ENCODE results near the gene COMMD1. TPM values are rescaled to one million over a fixed set of nuclear protein-coding genes. Genes with fewer than 3 reads are reported as not detected.
"Not testable (repeated sequence)": the region's sequence is repeated elsewhere in the genome, so short reads cannot be mapped to it uniquely, and the experiment has no call there.

Gene COMMD1
- total and polyA plus RNA-seq, 2 donors from 2014 or later: 38.5 to 99.4 TPM

- Histone ChIP-seq H3K9me3 (ENCODE audit: control insufficient read depth in 2 of 3, insufficient read depth in 1 of 3, low read length in 3 of 3) (no peaks in the 10 kb centered on the region), H3K27ac (ENCODE audit: low read depth in 2 of 2, low read length in 2 of 2) (no peak overlapping the region), H3K9ac (ENCODE audit: low read length in 3 of 3) (no peak overlapping the region), H3K36me3 (ENCODE audit: control insufficient read depth in 2 of 3, insufficient read depth in 3 of 3, low read length in 3 of 3) (no peaks in the 10 kb centered on the region), H3K4me3 (ENCODE audit: low read length in 3 of 3) (no peak overlapping the region), H3K27me3 (ENCODE audit: control insufficient read depth, insufficient read depth, low read length) (no peaks in the 10 kb centered on the region), H3K4me1 (ENCODE audit: control insufficient read depth in 2 of 3, insufficient read depth in 2 of 3, low read depth in 1 of 3, low read length in 3 of 3) (no peaks in the 10 kb centered on the region)
- DNase-seq (no peak), FAIRE-seq (no peak)
- no peak for TF ChIP-seq CTCF (IDR thresholded peaks at IDR 0.05; ENCODE audit: borderline replicate concordance, extremely low read depth, insufficient read depth)
- intact Hi-C loops (cut with DNase I): no loop called here
These were observed 133.7 kb downstream of the COMMD1 start for GRCh38 chr2:62038975-62039771.

GRCh38 chr2:62040926-62041325 is 135.5 kb downstream of the COMMD1 start:
- Histone ChIP-seq H3K9me3 (ENCODE audit: control insufficient read depth in 2 of 3, insufficient read depth in 1 of 3, low read length in 3 of 3) (peaks cover 0 to 4% (median 0%) of the 10 kb centered on the region in 3 donors), H3K27me3 (ENCODE audit: control insufficient read depth, insufficient read depth, low read length) (no peaks in the 10 kb centered on the region), H3K4me3 (ENCODE audit: low read length in 3 of 3) (no peak overlapping the region), H3K9ac (ENCODE audit: low read length in 3 of 3) (no peak overlapping the region), H3K4me1 (ENCODE audit: control insufficient read depth in 2 of 3, insufficient read depth in 2 of 3, low read depth in 1 of 3, low read length in 3 of 3) (no peaks in the 10 kb centered on the region), H3K36me3 (ENCODE audit: control insufficient read depth in 2 of 3, insufficient read depth in 3 of 3, low read length in 3 of 3) (no peaks in the 10 kb centered on the region), H3K27ac (ENCODE audit: low read depth in 2 of 2, low read length in 2 of 2) (no peak overlapping the region)
- intact Hi-C loops (cut with DNase I): no loop called here
- no peak for TF ChIP-seq CTCF (IDR thresholded peaks at IDR 0.05; ENCODE audit: borderline replicate concordance, extremely low read depth, insufficient read depth)
- FAIRE-seq (no peak), DNase-seq (no peak)

- H3K36me3 ChIP-seq (ENCODE audit: control insufficient read depth in 2 of 3, insufficient read depth in 3 of 3, low read length in 3 of 3); intact Hi-C loops (cut with DNase I); DNase-seq; FAIRE-seq; H3K4me1 ChIP-seq (ENCODE audit: control insufficient read depth in 2 of 3, insufficient read depth in 2 of 3, low read depth in 1 of 3, low read length in 3 of 3); H3K27ac ChIP-seq (ENCODE audit: low read depth in 2 of 2, low read length in 2 of 2); H3K9ac ChIP-seq (ENCODE audit: low read length in 3 of 3); H3K27me3 ChIP-seq (ENCODE audit: control insufficient read depth, insufficient read depth, low read length); H3K9me3 ChIP-seq (ENCODE audit: control insufficient read depth in 2 of 3, insufficient read depth in 1 of 3, low read length in 3 of 3); H3K4me3 ChIP-seq (ENCODE audit: low read length in 3 of 3): not testable (repeated sequence)
These were observed 136.4 kb downstream of the COMMD1 start for GRCh38 chr2:62041701-62042385.

- Histone ChIP-seq H3K9me3 (ENCODE audit: control insufficient read depth in 2 of 3, insufficient read depth in 1 of 3, low read length in 3 of 3) (peaks cover 0 to 4% (median 0%) of the 10 kb centered on the region in 3 donors), H3K27me3 (ENCODE audit: control insufficient read depth, insufficient read depth, low read length) (no peaks in the 10 kb centered on the region), H3K9ac (ENCODE audit: low read length in 3 of 3) (no peak overlapping the region), H3K4me3 (ENCODE audit: low read length in 3 of 3) (no peak overlapping the region), H3K36me3 (ENCODE audit: control insufficient read depth in 2 of 3, insufficient read depth in 3 of 3, low read length in 3 of 3) (no peaks in the 10 kb centered on the region), H3K4me1 (ENCODE audit: control insufficient read depth in 2 of 3, insufficient read depth in 2 of 3, low read depth in 1 of 3, low read length in 3 of 3) (no peaks in the 10 kb centered on the region), H3K27ac (ENCODE audit: low read depth in 2 of 2, low read length in 2 of 2) (no peak overlapping the region)
- intact Hi-C loops (cut with DNase I): no loop called here
- DNase-seq (no peak), FAIRE-seq (no peak)
- no peak for TF ChIP-seq CTCF (IDR thresholded peaks at IDR 0.05; ENCODE audit: borderline replicate concordance, extremely low read depth, insufficient read depth)
These were observed 136.9 kb downstream of the COMMD1 start for GRCh38 chr2:62042400-62042799.

Data from kidney (tissue), 14 donors.